GM12874 (cell line): ENCODE results near the gene ATE1.

Experiments
- CTCF ChIP-seq: IDR thresholded peaks from 2 replicates; pipeline ENCODE4 v1.5.1; 2011; ENCODE audit warnings: low read depth, mild to moderate bottlenecking, control low read depth, low read length, moderate library complexity; ENCODE audit not compliant: insufficient read depth

The ATE1 gene

GRCh38 chr10:121879476-121879875, 48.4 kb downstream of the ATE1 start:
- no peak for TF ChIP-seq CTCF

GRCh38 chr10:121873236-121873635, 54.6 kb downstream of the ATE1 start:
- no peak for TF ChIP-seq CTCF

- TF ChIP-seq CTCF: no peak
Observed at GRCh38 chr10:121870413-121870812, 57.4 kb downstream of the ATE1 start.

DNA sequence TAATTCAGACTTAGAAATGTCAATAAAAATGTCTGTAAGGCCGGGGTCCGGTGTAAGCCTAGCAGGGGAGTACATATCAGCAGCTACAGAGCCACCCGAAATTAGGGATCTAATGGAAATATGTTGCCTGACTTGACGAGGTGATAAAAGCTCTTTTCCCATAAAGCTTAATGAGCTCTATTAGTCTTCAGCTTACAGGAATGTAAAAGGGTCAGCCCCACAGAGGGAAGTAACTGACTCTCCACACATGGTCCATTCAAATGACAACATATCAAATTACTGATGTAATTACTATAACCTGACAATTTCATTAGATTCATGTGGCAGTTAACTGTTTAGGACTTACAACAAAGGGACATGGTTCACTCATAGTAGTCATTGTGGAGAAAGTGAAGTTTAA, 62.3 kb downstream of the ATE1 start:
- no peak for TF ChIP-seq CTCF

DNA sequence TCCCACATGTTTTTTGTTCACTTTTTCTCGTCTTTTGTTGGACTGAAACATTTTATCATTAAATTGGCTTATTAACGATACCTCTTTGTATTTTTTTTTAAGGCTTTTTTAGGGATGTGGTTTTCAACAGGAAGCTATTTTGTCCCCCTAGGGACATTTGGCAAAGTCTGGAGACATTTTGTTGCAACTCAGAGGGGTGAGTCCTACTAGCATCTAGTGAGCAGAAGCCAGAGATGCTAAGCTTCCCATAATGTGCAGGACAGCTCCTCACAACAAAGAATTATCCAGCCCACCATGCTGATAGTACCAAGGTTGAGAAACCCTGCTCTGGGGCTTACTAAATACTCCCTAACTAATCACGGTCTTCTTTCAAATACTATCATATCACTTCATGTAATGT, 63.2 kb downstream of the ATE1 start:
- no peak for TF ChIP-seq CTCF

DNA sequence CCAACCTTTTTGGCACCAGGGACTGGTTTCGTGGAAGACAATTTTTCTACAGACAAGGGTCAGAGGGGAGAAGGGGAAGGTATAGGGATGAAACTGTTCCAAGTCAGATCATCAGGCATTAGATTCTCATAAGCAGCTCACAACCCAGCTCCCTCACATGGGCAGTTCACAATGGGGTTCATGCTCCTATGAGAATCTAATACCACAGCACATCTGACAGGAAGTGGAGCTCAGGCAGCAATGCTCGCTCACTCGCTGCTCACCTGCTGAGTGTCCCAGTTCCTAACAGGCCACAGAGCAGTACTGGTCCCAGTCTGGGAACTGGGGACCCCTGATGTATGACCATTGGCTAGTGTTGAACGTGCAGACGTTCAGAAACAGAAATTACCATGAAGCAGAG, 63.7 kb downstream of the ATE1 start:
- no peak for TF ChIP-seq CTCF

DNA sequence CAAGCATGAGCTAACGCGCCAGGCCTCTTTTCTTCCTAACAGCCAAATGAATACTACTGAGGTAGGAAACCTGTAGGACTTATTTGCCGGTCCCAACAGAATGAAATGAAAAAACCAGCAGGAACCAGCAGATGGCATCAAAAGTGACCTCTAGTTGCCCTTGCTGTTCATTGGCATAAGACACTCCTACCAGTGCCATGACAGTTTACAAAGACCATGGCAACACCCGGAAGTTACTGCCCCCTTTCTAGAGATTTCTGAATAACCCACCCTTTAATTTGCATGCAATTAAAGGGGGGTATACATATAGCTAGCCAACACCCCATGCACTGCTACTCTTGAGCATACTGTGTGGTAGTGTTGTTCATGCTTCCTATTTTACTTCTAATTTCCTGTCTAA, 65.2 kb downstream of the ATE1 start:
- TF ChIP-seq CTCF: no peak

GRCh38 chr10:121862042-121862441, 65.8 kb downstream of the ATE1 start:
- TF ChIP-seq CTCF: no peak
